Fibroblast of mammary gland (primary cell): ENCODE data around the gene MMP17.

Source experiments
- DNase-seq: peaks from one replicate; pipeline ENCODE4 v3.0.0-alpha.2; 2010; ENCODE audit warnings: low read depth
- H3K4me3 ChIP-seq: 2 replicates; pipeline ENCODE4 v1.5.1; 2011; ENCODE audit warnings: low read depth, mild to moderate bottlenecking, low read length, moderate library complexity; ENCODE audit not compliant: control insufficient read depth
- CTCF ChIP-seq: conservative IDR thresholded peaks from 2 replicates; pipeline ENCODE4 v1.5.1; 2011; ENCODE audit warnings: low read depth, low read length, inconsistent platforms; ENCODE audit not compliant: control insufficient read depth, insufficient read depth

Gene MMP17

GRCh38 chr12:131833896-131834641 lies 5.9 kb downstream of the MMP17 start:
- H3K4me3 ChIP-seq: no peak overlapping the region

GRCh38 chr12:131834798-131835615 lies 6.8 kb downstream of the MMP17 start:
- no peak for TF ChIP-seq CTCF
- DNase-seq: no peak
- H3K4me3 ChIP-seq: no peak overlapping the region

More at GRCh38 chr12:131833896-131834641, 5.9 kb downstream of the MMP17 start:
- TF ChIP-seq CTCF: peak; percentile 68
- peak; percentile 62 for DNase-seq

- no peak overlapping the region for H3K4me3 ChIP-seq
- DNase-seq: no peak
- TF ChIP-seq CTCF: no peak
These were observed 7.5 kb downstream of the MMP17 start for GRCh38 chr12:131835616-131836171.

GRCh38 chr12:131836193-131836592 lies 8.0 kb downstream of the MMP17 start:
- no peak overlapping the region for H3K4me3 ChIP-seq
- TF ChIP-seq CTCF: peak; percentile 37
- DNase-seq: no peak

- H3K4me3 ChIP-seq: no peak overlapping the region
- no peak for DNase-seq
- no peak for TF ChIP-seq CTCF
These were observed 8.7 kb downstream of the MMP17 start for GRCh38 chr12:131836714-131837397.

- no peak for TF ChIP-seq CTCF
- no peak for DNase-seq
These were observed 12.6 kb downstream of the MMP17 start for GRCh38 chr12:131840643-131841416.

More at GRCh38 chr12:131840643-131841416, 12.6 kb downstream of the MMP17 start:
- no peak overlapping the region for H3K4me3 ChIP-seq
